GM18505 (cell line): ENCODE results near the gene C1orf94.
A peak's percentile ranks its signal among the peaks of the same experiment; 100 is the strongest.

ENCODE experiments used
- ATAC-seq: cut with Tn5 transposase; IDR thresholded peaks from one replicate; pipeline ENCODE4 v1.9.1; 2021; ENCODE audit not compliant: unreplicated experiment
- POLR2A ChIP-seq: IDR thresholded peaks from 4 replicates; pipeline ENCODE4 v1.6.1; 2011; ENCODE audit warnings: borderline replicate concordance; ENCODE audit not compliant: insufficient read depth, insufficient read length; ENCODE audit errors: extremely low read depth

Gene C1orf94

GRCh38 chr1:34149501-34149900 is 27.2 kb upstream of the C1orf94 start:
- no peak for ATAC-seq
- no peak for TF ChIP-seq POLR2A

DNA sequence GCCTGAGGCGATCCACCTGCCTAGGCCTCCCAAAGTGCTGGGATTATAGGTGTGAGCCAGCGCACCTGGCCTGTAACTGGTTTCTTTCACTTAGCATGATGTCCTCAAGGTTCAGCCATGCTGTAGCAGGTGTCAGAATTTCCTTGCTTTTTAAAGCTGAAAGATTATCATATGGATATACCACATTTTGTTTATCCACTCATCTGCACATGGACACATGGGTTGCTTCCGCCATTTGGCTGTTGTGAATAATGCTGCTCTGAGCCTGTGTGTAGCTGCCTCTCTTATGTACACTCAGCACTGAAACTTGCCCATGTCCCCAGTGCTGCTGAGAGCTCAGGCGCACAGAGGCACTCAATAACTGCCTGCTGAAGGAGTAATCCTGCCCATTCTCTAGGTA is 23.5 kb upstream of the C1orf94 start:
- no peak for TF ChIP-seq POLR2A
- ATAC-seq, result no peak

- TF ChIP-seq POLR2A, result no peak
- no peak for ATAC-seq
These were observed 20.8 kb upstream of the C1orf94 start for GRCh38 chr1:34155860-34156259.

- no peak for ATAC-seq
- no peak for TF ChIP-seq POLR2A
These were observed 20.0 kb upstream of the C1orf94 start for GRCh38 chr1:34156739-34157138.

- peak; percentile 55 for ATAC-seq
- TF ChIP-seq POLR2A, result no peak
These were observed 13.6 kb upstream of the C1orf94 start for GRCh38 chr1:34162852-34163766.

DNA sequence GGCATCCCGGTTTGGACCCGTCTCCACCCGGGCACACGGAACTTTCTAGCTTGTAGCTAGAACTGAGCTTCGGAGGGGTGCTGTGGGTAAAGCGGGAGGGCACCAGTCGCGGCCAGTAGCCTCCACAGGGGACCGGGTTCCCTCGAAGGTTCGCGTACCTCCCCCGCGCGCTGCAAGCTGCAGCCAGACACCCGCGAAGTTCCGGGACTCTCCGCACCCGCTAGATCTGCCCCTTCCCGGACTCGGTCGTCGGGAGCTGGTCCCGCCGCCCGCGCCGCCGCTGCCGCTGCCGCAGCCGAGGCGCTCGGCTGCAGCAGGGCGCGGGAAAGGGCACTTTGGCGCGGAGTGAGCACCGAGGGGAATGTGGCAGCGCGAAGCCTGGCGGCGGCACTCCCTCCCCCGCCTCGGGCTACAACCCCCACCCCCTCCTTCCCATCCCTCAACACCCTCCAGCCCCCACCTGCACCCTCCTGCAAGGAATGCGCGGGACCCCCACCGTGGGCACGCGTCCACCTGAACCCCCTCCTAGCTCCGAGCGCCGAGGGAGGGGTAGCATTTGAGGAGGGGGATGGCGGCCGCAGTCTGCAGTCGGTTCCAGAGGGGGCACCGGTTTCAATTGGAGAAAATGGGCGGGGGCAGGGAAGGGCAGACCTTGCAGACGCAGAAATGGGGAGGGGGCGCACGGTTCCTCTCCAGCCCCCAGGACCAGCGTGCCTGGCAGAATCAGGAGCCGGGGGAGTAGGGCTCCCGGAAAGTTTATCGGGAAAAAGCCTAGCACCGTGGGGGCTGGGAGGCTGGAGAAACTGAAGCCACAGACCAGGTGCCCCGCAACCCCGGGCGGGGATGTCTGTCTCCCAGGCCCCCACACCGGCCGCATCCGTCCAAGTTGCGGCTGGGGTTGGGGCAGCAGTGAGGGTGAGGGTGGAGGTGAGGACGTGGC is 12.6 kb upstream of the C1orf94 start:
- no peak for ATAC-seq
- TF ChIP-seq POLR2A, result no peak

DNA sequence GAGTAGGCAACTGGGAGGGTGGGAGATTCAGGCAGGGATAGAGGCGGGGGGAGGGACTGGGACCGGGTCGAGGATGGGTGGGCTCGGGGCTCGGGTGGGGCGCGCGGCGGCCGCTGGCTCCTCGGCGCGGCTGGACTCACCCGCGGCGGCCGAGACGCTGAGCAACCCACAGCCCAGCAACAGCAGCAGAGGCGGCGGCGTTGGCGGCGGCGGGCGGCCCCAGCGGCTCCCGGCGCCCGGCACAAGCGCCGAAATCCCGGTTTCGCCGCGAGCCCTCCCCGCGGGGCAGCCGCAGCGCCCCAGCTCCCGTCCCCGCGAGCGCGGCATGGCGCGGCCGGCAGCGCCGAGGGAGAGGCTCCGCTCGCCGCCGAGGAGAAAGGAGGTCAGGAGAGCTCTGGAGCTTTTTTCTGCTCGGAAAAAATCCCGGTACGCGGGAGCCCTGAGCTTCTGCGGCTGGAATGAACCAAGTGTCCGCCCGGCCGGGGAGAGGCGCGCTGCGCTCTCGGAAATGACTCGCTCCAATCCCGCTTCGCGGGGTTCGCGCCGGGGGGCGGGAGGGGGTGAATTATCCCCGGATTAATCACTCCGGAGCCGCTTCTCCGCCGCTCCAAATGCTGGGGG is 11.8 kb upstream of the C1orf94 start, which contains the start of gene CSMD2:
Gene CSMD2 (minus strand): TSS at position 460 of the 621 bp plus-strand sequence. CDS start 133 bp downstream, at position 327.
- no peak for TF ChIP-seq POLR2A
- no peak for ATAC-seq

DNA sequence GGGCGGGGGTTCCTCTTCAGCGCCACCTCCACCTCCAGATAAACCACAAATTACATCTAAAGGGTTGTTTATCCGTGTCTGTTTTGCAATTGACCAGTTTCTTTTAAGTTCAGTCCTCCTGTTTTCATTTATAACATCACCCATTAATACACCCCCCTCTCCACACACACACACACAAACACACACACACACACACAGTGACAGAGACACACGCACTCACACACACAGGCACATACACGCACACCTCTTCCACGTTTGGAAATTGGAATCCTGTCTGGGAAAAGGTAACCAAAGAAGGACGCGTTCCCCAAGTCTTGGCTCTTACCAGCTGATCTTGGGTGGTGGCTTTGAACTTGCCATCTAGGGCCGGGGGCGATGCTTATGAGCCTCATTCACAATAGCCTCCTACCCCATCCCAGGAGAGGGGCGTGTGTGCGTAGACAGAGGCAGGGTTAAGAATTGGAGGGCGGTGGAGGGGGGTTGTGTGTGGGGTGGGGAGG is 11.2 kb upstream of the C1orf94 start:
- no peak for TF ChIP-seq POLR2A
- ATAC-seq, result no peak

DNA sequence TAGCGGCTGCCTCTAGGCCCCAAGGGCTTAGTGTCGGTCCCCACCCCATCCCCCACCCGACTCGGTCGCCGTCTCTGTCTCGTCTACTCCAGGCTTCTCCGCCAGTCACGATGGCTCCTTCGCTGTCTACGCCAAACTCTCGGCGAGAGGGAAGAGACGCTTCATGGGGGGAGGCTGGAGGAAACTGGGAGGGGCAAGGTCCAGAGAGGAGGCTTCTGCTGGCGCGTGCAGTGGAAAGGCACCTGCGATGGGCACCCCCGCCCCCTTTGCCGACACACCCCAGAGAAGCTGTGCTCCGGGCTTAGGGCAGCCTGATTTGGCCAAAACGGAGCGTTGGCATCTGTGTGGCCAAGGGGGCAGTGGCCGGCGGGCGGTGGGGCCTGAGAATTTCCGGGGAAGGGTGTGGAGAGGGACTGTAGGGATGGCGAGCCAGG is 10.5 kb upstream of the C1orf94 start:
- no peak for TF ChIP-seq POLR2A
- no peak for ATAC-seq

GRCh38 chr1:34166625-34167361 is 9.9 kb upstream of the C1orf94 start:
- TF ChIP-seq POLR2A, result no peak
- no peak for ATAC-seq

DNA sequence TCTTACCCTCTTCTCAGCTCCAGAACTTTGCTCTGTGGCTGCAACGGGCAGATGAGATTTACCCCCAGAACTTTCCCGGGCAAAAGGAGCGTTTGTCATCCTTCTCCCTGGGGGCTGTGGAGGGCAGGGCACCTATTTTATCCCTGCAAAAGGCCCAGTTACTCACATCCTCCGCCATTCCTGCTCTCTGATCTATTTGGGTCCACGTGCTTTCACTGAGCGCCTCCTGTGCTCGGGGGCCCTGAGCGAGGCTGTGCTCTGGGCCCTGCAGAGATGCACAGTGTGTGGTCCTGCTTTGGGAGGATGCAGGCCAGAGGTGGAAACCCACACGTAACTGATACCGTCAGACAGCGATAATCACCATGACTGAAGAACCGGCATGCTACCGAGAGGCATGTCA is 9.3 kb upstream of the C1orf94 start:
- no peak for ATAC-seq
- no peak for TF ChIP-seq POLR2A

- no peak for ATAC-seq
- no peak for TF ChIP-seq POLR2A
These were observed 963 bp upstream of the C1orf94 start for GRCh38 chr1:34175744-34176143.
